H4 (cell line): Measurements from ENCODE around the gene DNAH10. TPM values are rescaled to one million over a fixed set of nuclear protein-coding genes. Genes with fewer than 3 reads are reported as not detected.

Experiments
- DNase-seq: peaks from one replicate; pipeline ENCODE4 v3.0.0-alpha.2; 2015; ENCODE audit warnings: low spot score
- total RNA-seq: library from RNA; depleted of rRNA; stranded (reverse); fragments of >200 nt; shearing (Covaris generic); gene quantifications from 2 replicates; pipeline ENCODE4 v1.2.3, GENCODE V29; 2014; rRNA removed

The DNAH10 gene, protein sequence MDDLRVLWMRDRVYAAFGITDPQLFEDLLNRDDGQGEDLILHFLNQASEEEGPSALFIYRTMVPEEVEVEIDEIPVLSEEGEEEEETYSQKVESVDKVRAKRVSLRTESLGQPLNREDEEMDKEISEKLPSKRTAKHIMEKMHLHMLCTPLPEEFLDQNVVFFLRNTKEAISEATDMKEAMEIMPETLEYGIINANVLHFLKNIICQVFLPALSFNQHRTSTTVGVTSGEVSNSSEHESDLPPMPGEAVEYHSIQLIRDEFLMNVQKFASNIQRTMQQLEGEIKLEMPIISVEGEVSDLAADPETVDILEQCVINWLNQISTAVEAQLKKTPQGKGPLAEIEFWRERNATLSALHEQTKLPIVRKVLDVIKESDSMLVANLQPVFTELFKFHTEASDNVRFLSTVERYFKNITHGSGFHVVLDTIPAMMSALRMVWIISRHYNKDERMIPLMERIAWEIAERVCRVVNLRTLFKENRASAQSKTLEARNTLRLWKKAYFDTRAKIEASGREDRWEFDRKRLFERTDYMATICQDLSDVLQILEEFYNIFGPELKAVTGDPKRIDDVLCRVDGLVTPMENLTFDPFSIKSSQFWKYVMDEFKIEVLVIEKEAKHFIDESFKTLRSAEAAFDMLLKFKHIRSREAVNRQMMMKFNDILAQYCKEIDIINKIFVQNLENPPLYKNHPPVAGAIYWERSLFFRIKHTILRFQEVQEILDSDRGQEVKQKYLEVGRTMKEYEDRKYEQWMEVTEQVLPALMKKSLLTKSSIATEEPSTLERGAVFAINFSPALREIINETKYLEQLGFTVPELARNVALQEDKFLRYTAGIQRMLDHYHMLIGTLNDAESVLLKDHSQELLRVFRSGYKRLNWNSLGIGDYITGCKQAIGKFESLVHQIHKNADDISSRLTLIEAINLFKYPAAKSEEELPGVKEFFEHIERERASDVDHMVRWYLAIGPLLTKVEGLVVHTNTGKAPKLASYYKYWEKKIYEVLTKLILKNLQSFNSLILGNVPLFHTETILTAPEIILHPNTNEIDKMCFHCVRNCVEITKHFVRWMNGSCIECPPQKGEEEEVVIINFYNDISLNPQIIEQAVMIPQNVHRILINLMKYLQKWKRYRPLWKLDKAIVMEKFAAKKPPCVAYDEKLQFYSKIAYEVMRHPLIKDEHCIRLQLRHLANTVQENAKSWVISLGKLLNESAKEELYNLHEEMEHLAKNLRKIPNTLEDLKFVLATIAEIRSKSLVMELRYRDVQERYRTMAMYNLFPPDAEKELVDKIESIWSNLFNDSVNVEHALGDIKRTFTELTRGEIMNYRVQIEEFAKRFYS (N-terminal part only)
- 0.02 and 0.17 TPM in 2 replicates for total RNA-seq

GRCh38 chr12:123761841-123762714 is at the start of gene DNAH10:
Gene DNAH10, plus strand, starts transcription at chr12:123762301. Its CDS starts 36 bp downstream, at chr12:123762337.
- DNase-seq = no peak

GRCh38 chr12:123712780-123713319 is 49.3 kb upstream of the DNAH10 start:
- DNase-seq = no peak

- DNase-seq = no peak
Measured at GRCh38 chr12:123713398-123713797, 48.7 kb upstream of the DNAH10 start.

DNA sequence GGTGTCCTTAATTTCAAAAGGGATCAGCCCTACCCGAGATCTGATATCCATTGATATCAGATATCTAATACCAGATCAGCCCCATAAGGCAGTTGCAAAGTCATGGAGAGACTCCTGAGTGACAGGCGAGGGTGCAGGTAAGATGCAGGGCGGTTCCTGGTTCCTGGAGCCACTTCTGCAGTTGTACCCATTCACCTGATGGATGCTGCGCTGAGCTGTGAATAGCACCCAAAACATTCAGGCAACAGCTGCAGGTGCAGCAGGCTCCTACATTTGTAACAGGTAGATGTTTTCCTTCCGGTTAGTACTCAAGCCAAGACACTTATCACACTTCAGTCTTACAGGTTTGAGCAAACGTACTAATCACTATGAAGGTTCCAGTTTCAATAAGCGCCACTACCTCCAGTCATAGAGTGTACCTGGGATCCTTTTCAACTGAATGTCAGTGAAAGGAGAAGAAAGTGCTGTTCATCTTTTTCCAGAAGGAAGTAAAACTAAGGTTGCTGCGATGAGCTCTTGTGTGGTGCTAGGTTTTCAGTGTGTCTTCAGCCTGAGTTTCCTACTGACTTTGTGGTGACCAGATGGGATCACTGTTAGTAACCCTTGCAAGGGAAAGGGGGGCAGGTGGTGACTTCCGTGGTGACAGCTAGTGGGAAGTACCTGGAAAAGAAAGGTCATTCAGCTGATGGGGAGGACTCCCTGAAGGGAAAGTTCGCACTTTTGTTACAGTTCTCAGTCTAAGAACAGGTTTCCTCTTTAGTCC is 48.1 kb upstream of the DNAH10 start:
- no peak for DNase-seq

DNA sequence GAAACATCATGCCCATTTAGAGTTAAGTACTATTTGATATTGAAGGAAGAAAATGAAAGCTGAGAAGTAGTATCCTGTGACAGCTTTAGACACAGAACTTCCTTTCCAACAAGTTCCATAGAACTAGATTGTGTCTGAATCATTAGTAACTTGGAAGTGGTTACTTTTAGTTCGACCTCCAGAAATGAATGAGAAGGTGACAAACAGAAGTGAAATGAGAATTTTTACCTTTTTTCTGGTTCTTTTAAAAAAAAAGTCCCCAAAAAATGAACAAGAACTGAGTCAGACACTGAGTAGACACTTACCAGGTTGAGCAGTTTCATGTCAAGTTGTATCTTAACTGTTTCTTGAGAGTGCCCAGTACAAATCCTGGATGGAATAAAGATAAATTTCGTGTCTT is 46.9 kb upstream of the DNAH10 start:
- DNase-seq = no peak

DNA sequence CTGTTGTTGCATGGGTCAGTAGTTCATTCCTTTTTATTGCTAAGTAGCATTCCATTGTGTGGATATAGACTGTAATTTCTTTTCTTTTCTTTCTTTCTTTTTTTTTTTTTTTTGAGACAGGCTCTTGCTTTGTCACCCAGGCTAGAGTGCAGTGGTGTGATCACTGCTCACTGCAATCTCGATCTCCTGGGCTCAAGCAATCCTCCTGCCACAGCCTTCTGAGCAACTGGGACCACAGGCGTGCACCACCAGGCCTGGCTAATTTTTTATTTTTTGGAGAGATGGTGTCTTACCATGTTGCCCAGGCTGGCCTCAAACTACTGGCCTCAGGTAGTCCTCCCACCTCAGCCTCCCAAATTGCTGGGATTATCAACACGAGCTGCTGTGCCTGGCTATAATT is 44.8 kb upstream of the DNAH10 start:
- no peak for DNase-seq

DNA sequence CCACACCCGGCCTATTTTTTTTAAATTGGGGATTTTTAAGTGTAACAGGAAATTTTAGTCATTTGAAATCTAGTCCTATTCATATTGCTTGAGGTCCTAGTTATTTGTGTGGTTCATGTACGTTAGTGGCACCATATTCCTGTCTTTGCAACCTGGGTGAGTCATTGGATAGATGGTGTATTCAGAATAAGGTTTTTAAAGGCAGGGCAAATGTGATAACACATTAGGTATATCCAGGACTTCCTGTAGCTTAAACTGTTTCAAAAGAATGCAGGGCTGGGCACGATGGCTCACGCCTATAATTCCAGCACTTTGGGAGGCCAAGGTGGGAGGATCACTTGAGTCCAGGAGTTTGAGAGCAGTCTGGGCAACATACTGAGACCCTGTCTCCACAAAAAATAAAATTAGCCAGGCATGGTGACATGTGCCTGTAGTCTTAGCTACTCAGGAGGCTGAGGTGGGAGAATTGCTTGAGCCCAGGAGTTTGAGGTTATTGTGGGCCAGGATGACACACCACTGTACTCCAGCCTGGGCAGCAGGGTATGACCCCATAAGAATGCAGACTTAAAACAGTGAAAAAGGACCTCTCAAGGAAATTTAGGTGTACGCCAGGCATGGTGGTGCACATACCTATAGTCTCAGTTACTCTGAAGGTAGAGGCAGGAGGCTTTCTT is 41.8 kb upstream of the DNAH10 start:
- DNase-seq = no peak

DNA sequence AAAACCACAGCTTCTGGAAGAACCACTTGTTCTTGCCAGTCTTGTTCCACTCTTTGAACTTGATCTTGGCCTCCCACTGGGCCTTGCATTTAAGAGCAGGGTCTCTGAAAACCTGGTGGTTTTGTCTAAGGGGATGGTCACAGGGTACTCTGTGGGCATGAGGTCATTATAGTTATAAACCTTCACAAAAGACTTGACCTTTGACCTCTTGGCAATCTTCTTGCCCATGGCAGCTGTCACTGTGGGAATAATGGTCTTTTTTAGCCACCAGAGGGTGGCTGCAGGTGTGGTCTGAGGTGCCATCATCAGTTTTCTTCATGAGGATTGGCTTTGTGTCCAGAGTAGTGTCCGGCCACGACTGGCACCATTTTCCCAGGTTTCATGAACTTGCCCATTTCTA is 40.9 kb upstream of the DNAH10 start:
- no peak for DNase-seq

DNA sequence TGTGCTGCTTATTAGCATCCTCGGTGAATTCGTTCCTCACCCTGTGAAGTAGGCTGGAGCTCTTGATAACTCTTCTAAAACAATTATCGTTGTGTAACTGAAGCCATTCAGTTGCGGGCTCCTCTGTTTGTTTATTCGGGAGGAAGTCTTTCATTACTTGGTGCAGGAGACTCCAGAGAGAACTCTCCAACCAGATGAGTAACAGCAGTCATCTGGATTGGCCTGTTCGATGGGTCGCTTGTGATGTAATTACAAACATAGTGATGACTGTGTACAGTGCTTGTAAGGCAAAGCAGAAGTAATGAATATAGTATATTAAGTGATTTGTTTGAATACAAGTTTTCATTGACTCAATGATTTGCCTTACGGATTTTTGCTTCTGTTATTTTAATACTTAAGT is 39.1 kb upstream of the DNAH10 start:
- no peak for DNase-seq

- DNase-seq = no peak
Measured at GRCh38 chr12:123723765-123724164, 38.3 kb upstream of the DNAH10 start.

DNA sequence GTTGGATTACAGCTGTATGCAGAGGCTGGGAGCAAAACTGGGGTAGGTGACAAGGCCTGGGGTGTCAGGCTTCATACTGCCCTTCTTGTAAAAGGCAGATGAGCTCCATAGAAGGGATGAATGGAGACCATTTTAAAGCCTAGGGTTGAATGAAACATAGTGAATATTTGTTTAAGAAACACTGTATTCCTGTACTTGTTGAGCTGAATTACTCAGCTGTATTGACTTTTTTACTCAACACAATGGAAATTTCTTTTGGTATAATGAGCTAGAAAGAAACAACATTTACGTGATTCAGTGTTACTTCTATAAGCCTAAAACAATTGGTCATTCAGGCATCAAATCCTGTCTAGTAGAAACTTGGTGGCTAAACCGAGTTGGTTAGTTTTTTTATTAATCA is 35.9 kb upstream of the DNAH10 start:
- DNase-seq = no peak

DNA sequence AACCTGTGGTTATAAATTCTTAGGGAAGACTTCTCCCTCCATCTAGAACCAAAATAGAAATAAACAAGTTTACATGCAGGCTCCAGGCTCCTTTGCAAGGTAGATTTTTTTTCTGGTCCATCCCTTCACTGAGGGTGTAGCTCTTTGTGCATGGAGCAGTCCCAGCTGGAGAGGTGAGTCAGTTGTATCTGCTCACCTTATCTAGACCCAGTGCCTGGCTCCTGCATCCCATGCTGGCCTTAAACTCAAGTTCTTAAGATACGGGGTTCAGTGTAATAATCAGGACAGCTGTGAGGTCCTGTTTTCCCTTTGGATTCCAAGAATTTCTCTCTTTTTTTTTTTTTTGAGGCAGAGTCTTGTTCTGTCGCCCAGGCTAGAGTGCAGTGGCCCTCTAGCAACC is 35.1 kb upstream of the DNAH10 start:
- DNase-seq = no peak

DNA sequence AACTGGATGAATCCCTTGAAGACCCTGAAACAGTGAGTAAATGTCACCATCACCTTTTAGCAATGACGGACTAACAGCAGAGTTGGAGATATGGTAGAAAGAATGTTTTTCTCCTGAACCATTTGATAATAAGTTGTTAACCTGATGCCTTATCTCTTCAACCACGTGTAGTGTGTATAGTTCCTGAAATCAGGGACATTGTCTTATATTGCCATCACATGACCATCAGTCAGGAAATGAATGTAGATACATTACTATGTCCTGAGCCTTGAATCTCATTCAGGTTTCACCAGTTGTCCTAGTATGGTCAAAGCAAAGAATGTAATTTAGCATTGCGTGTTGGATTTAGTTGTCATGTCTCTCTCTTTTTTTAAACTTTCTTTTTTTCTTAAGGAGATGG is 34.2 kb upstream of the DNAH10 start:
- DNase-seq = no peak

DNA sequence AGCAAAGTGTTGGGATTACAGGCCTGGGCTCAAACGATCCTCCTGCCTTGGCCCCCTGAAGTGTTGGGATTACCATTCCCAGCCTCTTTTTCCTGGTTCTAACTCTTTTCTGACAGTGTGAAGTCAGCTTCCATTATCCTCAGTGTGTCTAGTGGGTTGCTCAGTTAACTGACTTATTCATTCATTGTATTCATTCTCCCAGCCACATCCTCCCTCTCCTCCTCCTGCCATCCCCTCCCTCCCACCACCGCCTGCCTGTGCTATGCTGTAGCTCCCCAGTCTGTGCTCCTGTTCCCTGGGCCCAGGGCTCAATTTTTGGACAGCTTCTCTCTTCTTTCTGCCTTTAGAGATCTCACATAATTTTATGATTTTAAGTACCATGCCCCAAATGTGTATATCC is 30.5 kb upstream of the DNAH10 start:
- DNase-seq = no peak

DNA sequence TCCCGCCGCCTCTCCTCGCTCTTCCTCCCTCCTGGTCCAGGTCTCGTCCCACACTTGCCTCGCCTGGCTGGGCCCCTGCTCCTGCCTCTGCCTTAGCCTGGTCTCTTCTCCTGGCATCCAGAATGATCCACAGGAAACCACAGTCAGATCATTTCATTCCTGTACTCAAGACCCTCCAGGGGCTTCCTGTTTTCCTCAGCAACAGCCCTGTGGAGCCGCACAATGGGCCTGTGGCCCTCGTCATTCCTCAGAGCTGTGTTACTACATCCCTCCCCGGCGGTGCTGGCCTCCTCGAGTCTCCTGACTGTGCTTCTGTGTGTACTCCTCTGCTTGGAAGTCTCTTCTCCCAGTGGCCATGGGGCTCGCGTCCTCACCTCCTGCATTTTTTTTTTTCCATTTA is 29.9 kb upstream of the DNAH10 start:
- DNase-seq = no peak

GRCh38 chr12:123733229-123733628 is 28.9 kb upstream of the DNAH10 start:
- no peak for DNase-seq

DNA sequence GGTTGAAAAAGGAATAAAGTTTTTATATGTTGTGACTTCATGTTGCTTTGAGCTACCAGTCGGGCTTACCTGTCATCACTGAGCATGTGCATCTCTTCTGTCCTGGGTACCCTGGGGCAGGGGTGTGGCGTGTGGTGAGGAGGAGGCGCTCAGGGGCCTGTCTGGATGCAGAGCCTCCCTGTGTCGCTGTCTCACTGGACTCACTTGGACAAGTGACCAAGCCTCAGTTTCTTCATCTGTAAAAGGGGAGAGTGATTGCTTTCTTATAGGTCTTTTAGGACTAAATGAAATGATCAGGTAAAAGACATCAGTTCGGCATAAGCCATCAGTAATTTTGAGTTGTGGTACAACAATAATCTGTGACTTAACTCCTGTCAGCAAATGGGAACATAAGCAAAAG is 27.8 kb upstream of the DNAH10 start:
- no peak for DNase-seq

DNA sequence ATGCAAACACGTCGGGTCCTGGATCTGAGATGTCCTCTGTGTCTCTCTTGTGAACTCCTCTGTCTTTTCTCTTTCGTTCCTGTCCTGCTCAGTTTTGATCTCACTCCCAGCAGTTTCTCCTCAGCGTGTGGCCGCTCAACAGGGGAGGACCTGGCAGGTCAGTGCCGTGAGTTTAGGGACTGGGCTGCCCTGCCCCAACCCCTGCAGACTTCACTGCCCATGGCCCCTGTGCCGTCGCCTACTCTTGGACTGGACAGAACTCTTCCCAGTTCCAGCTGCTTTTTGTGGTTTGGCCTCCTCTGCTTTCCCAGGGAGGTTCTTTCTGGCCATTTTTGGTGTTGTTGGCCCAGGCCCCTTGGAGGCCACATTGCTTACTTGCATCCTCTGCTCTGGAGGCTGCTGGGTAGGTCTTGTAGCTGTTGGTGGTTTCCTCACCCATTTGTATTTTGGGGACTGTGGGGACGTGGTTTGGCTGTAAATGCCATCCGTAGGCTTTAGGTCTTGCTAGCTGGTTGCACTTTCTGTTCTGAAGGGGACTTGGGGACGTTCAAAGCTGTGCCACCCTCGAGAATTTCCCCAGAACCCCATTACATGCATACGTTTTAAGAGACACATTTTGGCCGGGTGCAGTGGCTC is 20.0 kb upstream of the DNAH10 start:
- no peak for DNase-seq

DNA sequence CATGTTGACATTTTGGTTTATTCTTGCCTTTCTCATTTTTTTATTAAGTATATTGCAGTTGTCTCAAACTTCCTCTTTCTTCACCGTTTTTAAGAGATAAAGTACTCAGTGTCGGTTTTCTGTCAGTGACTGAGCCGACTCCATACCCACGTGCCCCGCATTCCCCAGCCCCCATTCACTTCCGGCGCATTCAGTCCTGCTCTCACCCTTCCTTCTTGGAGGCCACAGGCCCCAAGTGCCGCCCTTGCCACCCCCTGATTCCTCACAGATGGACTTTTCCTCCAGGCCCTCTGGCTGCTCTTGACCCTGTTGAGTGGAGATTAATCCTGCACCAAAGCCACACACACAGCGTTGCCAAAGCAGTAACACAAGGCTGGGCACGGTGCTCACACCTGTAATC is 19.1 kb upstream of the DNAH10 start:
- no peak for DNase-seq
